ENCODE results near the gene CRTC2.
"Not testable (repeated sequence)": the region's sequence is repeated elsewhere in the genome, so short reads cannot be mapped to it uniquely, and the experiment has no call there.

CRTC2 gene, protein sequence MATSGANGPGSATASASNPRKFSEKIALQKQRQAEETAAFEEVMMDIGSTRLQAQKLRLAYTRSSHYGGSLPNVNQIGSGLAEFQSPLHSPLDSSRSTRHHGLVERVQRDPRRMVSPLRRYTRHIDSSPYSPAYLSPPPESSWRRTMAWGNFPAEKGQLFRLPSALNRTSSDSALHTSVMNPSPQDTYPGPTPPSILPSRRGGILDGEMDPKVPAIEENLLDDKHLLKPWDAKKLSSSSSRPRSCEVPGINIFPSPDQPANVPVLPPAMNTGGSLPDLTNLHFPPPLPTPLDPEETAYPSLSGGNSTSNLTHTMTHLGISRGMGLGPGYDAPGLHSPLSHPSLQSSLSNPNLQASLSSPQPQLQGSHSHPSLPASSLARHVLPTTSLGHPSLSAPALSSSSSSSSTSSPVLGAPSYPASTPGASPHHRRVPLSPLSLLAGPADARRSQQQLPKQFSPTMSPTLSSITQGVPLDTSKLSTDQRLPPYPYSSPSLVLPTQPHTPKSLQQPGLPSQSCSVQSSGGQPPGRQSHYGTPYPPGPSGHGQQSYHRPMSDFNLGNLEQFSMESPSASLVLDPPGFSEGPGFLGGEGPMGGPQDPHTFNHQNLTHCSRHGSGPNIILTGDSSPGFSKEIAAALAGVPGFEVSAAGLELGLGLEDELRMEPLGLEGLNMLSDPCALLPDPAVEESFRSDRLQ

DNA sequence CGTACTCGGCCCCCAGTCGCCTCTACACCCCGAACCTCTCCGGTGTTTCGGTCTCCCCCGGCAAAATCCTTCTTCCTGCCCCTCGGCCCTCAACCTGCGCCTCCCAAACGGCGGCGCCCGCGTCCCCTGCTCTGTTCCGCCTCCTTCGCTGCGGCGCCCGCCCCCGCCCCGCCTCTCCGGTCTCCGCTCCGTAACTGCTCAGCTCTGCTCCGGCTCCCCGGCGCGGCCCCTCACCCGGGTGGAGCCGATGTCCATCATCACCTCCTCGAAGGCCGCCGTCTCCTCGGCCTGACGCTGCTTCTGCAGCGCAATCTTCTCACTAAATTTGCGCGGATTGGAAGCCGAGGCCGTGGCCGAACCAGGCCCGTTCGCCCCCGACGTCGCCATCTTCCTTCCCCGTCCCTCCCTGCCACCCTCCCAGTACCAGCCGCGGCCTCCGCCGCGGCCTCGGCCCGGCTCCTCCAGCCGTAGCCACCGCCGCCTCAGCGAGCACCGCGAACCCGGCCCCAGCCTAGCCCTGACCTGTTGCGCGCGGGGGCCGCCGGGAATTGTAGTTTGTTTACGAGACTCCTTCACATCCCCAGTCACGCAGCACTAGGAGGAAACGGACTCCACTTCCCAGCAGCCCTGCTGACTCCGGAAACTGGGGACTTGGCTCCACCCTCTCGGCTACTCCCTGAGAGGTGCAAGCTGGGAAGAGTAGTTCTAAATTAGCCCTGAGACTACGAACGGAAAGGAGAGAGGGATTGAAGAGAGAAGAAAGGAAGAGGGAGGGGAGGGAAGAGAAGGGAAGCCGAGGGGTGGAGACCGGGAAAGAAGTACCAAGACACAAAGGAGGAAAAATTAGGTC is at the start of gene CRTC2:
Gene CRTC2, minus strand, starts transcription at position 502 of the 850 bp plus-strand sequence. Its CDS starts 115 bp downstream, at position 387.
- peak; percentile 99 for DNase-seq

DNA sequence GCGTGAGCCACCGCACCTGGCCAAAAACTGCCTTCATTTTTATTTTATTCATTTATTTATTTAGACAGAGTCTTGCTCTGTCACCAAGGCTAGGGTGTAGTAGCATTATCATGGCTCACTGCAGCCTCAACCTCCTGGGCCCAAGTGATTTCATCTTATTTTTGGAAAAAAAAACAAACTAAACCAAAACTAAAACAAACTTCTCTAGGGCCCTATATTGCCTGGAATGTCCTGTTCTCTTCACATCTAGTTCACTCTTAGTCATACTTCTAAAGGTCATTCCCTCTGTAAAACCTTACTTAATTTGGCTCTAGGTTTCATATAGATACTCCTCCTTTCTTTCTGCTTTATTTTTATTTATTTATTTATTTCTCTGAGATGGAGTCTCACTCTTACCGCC is 47.7 kb upstream of the CRTC2 start:
- DNase-seq: no peak

DNA sequence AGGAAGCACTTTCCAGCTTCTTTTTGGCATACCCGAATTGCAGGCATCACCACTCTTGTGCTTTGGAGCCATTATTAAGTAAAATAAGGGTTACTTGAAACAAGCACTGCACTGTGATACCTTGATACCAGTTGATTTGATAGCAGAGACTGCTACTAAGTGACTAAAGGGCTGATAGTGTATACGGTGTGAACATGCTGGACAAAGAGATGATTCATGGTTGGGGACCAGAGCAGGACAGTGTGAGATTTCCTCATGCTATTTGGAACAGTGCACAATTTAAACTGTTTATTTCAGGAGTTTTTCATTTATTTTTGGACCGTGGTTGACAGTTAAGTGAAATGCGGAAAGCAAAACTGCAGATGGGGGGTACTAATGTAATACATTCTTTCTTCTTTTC is 42.0 kb upstream of the CRTC2 start:
- DNase-seq: no peak

DNA sequence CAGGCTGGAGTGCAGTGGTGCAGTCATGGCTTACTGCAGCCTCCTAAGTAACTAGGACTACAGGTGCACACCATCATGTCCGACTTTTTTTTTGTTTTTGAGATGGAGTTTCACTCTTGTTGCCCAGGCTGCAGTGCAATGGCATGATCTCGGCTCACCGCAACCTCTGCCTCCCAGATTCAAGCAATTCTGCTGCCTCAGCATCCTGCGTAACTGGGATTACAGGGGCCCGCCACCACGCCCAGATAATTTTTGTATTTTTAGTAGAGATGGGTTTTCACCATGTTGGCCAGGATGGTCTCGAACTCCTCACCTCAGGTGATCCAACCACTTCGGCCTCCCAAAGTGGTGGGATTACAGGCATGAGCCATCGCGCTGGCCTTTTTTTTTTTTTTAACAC is 38.5 kb upstream of the CRTC2 start:
- not testable (repeated sequence) for DNase-seq

DNA sequence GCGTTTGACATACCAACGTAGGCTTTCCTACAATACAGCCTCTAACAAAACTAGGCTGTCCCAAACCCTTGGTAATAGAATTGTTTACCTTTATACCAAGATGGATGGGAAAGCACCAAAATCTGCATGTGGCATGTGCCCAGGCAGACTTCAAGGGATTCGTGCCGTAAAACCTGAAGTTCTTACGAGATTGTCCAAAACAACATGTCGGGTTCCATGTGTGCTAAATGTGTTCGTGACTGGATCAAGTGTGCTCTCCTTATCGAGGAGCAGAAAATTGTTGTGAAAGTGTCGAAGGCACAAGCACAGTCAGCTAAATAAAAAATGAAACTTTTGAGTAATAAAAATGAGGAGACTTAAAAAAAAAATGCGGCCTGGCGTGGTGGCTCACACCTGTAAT is 37.2 kb upstream of the CRTC2 start:
- DNase-seq: no peak

DNA sequence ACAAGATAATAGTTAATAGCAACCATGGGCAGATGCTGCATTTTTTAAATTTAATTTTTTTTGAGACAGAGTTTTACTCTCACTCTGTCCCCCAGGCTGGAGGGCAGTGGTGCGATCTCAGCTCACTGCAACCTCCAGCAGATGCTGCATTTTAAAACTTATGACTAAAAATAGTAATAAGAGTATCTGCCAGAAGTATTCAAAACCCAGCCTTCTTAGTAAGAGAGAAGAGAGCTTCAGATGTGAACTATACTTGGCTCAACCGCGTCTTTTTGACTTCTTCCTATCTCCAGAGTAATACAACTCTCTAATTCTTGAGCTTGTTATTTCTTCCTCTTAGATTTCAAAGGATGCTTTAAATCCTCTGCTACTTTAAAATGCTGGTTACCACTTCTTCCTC is 36.8 kb upstream of the CRTC2 start:
- DNase-seq: no peak

DNA sequence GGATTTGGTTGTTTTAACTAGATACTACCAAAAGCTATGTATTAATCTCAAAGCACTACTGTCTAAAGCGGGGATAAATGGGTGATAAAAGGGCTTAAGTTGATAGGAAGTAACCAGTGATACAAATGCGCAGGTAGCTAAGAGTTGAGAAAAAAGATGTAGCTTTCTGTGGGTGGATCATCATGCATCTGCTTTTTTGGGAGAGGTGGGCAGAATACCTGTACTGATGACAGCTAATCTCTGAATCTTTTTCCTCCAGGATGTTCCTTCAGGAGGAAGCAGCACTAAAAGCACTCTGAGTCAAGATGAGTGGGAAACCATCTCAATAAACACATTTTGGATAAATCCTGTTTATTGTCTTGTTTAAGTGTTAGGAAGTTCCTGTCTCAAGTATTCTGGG is 33.4 kb upstream of the CRTC2 start:
- DNase-seq: no peak

DNA sequence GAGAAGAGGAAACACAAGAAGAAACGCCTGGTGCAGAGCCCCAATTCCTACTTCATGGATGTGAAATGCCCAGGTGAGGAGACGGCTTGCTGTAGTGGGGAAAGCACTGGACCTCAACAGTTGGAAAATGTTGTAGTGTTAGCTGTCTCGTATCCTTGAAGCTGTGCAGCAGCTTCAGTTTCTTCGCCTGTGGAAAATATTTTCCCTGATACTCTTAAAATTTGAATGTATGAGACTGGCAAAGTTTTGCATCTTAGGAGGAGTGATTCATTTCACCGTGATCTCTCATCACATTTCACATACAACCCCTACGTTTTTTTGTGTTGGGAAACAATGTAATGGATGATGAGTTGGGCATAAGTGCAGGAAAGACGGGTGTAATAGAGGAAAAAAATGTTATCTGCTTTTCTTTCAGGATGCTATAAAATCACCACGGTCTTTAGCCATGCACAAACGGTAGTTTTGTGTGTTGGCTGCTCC is 32.8 kb upstream of the CRTC2 start:
- DNase-seq: no peak

DNA sequence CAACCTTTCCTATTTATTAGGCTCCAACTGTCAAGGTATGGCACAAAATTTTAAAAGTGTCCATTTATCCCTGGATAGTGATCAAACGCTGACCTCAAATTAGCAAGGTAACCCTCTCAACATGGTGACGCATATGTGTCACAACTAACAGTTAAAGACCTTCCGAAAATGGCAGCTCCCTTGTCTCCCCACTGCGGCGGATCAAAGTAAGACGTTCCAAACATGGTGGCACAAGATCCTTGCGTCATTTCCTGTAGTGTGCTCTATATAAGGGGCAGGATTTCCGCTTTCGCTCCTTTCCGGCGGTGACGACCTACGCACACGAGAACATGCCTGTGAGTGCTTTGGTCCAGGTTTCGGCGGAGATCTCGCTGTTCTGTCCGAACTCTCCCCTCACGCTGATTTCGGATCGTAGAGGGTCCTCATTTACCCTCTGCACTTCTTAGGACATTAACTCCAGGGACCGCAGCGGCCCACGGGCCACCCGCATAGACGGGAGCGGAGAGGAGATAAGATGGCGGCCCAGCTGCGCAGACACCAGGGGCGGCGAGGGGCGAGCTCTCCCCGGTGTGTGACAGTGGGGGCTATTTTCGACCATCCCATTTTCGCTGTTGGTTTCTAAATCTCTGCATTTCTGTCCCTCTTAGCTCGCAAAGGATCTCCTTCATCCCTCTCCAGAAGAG is 32.2 kb upstream of the CRTC2 start, which contains the start of gene RPS27:
Gene RPS27, plus strand, starts transcription at position 295 of the 683 bp plus-strand sequence. Its CDS starts 35 bp downstream, at position 330.
- peak; percentile 98 for DNase-seq

DNA sequence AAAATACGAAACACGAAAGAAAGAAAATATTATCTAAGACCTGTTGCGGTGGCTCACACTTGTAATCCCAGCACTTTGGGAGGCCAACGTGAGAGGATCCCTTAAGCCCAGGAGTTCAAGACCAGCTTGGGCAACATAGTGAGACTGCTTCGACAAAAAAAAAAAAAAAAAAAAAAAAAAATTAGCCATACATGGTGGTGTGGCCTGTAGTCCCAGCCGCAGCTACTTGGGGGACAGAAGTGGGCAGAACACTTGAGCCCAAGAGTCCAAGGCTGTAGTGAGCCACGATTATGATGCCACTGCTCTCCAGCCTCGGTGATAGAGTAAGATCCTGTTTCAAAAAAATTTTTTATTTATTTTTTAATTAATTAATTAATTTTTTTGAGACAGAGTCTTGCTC is 29.2 kb upstream of the CRTC2 start:
- no peak for DNase-seq

DNA sequence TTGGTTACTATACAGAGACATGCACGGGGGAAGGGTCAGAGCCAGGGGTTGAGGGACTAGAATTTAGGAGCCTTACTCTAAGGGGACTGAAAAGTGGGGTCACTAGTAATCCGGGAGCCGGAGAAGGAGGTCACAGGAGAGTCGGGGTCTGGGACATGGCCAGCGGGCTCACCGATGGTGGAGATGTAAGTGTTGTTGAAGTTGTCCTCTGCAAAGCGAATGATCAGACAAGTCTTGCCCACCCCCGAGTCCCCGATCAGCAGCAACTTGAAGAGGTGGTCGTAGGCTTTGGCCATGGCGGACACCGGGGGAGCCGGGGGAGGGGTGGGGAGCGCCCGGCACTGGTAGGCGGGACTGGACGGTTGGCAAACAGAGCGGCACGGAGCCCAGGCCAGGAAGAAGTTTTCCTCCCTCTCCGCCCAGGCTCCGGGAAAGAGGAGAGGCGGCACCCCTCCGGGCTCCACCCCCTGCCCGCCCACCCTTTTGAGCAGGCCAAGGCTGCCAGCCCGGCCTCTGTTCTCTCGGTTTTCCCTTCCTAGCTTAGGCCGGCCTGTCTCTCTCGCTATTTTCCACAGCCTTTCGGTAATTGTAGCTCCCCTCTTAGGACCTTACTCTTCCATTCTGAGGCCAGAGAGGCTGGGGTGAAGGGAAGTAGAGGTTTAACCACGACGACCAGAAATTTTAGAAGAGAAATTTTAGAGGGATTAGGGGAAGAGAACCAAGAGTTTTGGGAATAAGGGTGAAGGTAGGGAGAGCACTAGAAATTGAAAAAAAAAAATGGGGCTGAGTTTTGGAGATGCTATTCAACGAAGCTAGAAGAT is 27.7 kb upstream of the CRTC2 start, which contains the start of gene RAB13:
Gene RAB13, minus strand, starts transcription at position 399 of the 821 bp plus-strand sequence. Its CDS starts 103 bp downstream, at position 296.
- no peak for DNase-seq

DNA sequence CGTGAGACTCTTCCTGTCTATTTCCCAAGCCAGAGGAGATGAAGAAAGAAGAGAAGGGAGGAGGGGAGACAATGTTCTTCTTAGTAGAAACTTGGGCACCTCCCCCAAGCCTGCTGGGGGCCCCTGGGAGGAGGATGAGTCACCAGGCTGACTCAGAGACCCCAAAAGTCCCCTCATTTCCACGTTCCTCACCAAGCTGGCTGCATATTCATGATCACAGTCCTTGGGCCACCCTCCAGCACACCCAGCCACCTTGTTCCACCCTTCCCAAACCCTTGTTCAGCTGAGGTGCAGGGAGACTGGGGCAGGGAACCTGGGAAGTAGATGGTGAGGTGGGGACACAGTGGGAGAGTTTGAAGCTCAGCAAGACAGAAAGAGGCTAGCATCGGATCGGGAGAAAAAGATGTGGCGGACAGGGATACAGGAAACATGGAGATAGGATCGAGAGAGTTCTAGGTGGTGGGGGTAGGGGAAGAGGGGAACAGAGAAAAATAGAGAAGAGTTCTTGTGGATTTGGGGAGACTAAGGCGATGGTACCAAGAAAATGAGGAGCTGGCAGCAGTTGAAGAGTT is 27.0 kb upstream of the CRTC2 start:
- peak; percentile 56 for DNase-seq

DNA sequence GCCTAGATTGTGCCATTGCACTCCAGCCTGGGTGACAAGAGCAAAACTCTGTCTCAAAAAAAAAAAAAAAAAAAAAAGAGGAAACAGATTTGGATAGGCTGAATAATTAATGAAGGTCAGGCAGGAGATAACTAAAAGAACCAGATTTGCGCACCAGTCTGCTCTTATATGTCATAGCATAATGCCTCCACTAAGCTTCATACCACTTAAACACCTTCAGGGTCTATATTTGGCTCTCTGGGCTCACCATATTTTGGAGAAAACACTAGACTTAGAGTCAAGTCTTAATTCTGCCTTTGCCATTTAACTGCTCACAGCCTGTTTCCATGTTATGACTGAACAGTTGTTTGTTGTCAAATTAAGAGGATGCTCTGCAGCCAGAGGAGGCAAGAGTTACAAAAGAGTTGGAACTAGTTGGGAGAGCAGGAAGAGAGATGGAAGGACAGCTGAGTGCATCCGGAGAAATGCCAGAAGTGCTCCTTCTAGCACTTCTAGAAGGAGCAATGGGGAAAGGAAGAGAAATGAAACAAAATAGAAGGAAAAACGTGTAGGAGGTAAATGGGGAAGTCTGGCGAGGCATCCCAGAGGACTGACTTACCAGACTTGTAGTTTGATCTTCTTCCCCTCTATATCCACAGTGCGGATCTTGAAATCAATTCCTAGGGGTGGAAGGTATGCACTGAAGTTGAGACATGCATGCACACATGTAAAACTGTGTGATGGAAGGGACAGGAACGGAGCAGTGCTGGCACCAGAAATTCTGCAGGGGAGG is 25.9 kb upstream of the CRTC2 start:
- DNase-seq: no peak

DNA sequence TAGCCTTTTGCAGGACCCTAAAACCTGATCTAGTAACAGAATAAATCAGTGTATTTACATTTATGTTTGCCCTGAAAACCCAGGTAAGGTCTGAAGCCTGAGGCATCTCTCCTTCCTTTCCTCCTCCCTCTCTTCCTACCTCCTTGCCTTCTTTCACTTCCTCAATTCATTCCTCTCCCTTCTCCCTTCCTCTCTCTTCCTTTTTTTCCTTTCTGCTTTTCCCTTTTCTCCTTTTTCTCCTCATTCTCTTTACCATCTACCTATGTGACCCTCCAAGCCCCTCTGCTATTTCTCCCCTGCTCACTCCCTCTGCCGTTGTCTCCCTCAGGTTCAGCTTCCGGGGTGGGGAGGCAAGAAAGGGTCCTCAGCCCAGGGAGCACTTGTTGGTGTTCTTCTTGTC is 23.3 kb upstream of the CRTC2 start:
- not testable (repeated sequence) for DNase-seq

DNA sequence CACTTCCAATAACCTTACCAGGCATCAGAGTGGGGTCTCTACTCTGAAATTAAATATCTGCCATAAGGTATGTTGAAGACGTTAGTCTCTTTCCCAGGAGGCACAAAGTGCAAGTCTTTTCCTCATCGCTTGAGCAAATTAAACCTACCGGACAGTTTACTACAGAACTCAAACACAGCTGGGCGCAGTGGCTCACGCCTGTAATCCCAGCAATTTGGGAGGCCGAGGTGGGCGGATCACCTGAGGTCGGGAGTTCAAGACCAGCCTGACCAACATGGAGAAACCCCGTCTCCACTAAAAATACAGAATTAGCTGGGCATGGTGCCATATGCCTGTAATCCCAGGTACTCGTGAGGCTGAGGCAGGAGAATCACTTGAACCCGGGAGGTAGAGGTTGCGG is 20.7 kb upstream of the CRTC2 start:
- not testable (repeated sequence) for DNase-seq

DNA sequence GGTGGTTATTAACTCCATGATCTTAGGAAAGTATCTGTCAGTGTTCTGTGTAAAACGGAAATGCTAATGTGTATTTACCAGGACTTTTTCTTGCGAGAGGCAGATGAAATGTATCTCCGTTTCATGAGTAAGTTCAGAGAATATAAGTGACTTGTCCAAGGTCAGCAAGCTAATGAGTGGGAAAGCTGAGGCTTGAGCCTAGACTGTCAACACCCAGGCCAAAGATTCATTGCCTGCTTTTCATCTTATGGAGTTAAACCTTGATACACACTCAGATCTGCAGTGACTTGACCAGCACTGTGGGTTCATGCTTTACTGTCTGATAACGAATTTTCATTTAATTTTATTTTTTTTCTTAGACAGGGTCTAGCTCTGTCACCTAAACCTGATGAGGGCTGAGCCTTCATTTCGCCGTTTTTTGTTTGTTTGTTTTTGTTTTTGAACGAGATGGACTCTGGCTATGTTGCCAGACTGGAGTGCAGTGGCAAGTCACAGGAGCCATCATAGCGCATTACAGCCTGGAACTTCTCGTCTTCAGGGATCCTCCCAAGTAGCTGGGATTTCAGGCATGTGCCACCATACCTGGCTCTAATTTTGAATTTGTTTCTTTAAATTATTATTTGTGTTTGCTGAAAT is 20.0 kb upstream of the CRTC2 start:
- DNase-seq: no peak

DNA sequence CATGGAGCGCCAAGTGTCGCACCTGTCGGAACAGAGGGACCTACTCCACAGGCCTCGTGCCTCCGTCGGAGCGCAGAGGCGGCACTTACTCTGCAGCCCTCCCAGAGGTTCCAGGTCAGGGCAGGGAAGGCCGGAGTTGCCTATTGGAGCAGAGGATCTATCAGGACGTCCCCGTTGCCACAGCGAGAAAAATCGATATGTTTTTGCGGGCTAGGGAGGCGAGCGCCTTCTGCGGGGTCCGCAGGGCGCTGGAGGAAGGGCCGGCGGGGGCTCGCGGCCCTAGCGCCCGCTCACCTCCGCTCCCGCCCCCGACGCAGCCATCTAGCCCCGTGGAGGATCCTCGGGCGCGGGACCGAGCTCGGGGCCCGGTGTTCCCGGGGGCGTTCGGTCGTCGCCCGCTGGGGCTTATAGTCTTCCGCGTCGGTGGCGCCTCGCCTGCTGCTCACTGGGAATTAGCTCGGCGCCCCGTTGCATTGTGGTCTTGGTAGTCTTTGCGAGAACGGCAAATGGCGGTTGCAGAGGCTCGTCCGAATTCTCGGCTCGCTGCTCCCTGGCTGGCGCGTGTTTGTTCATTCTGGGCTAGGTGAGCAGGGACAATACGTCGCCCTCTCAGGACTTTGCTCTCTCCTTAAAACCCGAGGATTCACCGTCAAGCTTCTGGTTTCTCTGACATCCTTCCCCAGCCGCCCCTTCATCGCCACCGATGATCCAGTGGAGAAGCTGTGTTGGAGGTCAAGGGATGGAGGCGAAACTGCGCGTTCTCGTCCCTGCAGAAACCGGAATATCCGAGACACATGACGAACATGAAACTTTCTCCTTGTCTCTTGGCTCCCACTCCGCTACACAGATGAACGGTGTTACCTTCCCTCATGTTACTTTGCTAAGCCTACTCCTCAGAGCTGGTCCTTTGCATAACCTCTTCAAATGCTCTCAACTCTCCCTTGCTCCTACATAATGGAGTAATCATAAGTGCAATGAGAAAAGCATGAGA is 19.1 kb upstream of the CRTC2 start, which contains the start of gene JTB:
Gene JTB, minus strand, starts transcription at position 425 of the 991 bp plus-strand sequence. Its CDS starts 422 bp downstream, at position 3.
- DNase-seq: peak; percentile 71

DNA sequence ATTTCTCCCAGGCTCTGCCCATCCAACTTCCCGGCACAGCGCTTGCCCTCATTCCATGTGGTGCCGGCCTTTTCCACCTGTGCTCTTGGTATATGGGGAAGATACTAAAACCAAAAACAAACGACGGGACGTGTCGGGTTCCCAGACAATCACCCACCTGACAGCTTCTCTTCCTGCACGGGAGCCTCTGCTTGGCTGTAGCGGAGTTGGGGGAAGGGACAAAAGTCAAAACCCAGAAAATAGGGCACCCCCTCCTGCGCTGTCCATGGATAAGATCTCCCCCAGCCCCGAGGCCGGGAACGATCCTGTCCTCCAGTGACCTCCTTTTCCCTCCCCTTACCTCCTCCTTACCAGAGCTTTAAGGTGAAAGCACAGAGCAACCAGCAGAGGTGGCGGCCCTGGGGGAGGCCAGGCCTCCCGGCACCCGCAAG is 18.4 kb upstream of the CRTC2 start:
- DNase-seq: no peak
